Heart right ventricle (tissue), 16 donors: ENCODE data around the gene BACH1. TPM values are rescaled to one million over a fixed set of nuclear protein-coding genes. Genes with fewer than 3 reads are reported as not detected.

Source experiments
- ATAC-seq, 8 donors: fragments of 200-7000 bp; cut with Tn5 transposase; one replicate each; pipeline ENCODE4 v1.9.1; 2020; ENCODE audit warnings: mild to moderate bottlenecking in 8 of 8, moderate library complexity in 8 of 8, moderate number of reproducible peaks in 1 of 8
- DNase-seq, 2 donors: peaks; one replicate each; pipeline ENCODE4 v3.0.0-alpha.2; 2020
- H3K27ac ChIP-seq, 10 donors: fragments of 200-600 bp; sonication (generic) in 2 of 10; one replicate each; pipeline versions ENCODE4 v1.5.0 to v1.8.0; 2020 to 2022; ENCODE audit warnings: mild to moderate bottlenecking in 3 of 10
- H3K27me3 ChIP-seq, 7 donors: fragments of 200-600 bp; one replicate each; pipeline ENCODE4 v1.8.0; 2021 to 2022; ENCODE audit warnings: mild to moderate bottlenecking in 2 of 7
- H3K36me3 ChIP-seq, 9 donors: fragments of 200-600 bp; sonication (generic) in 1 of 9; one replicate each; pipeline versions ENCODE4 v1.5.0 to v1.8.0; 2020 to 2022; ENCODE audit warnings: mild to moderate bottlenecking in 2 of 9
- H3K4me1 ChIP-seq, 9 donors: fragments of 200-600 bp; sonication (generic) in 1 of 9; one replicate each; pipeline versions ENCODE4 v1.5.0 to v1.8.0; 2020 to 2022; ENCODE audit warnings: mild to moderate bottlenecking in 4 of 9
- H3K4me3 ChIP-seq, 10 donors: fragments of 200-600 bp; sonication (generic) in 2 of 10; one replicate each; pipeline versions ENCODE4 v1.5.0 to v1.8.0; 2020 to 2022; ENCODE audit warnings: mild to moderate bottlenecking in 7 of 10, moderate library complexity in 2 of 10
- H3K9me3 ChIP-seq, 11 donors: fragments of 200-600 bp in 10 of 11; sonication (generic) in 2 of 11; one replicate each; pipeline versions ENCODE4 v1.5.0 to v1.8.0; 2013 to 2022; ENCODE audit warnings: mild to moderate bottlenecking in 2 of 11, control low read depth in 1 of 11, moderate library complexity in 1 of 11
- WGBS, 2 donors: extraction: QIAGEN DNeasy Blood & Tissue Kit; methylation state at CpG; one replicate each; pipeline ENCODE4 v1.1.7; 2013; ENCODE audit warnings: inconsistent platforms in 1 of 2; 5-methylcytosine and 5-hydroxymethylcytosine counted together
- intact Hi-C, 10 donors: fragments of 100-400 bp; cut with DNase I; formaldehyde crosslinking; loops; one replicate each; pipeline versions ENCODE4 v1.11.1 to v1.14.2; 2022
- polyA plus RNA-seq, 2 donors: library from polyadenylated mRNA; stranded (reverse); fragments of 200-250 nt; gene quantifications; one replicate each; pipeline ENCODE4 v1.2.3, GENCODE V29; 2013
- total RNA-seq, 10 donors: library from RNA; stranded (reverse); fragmentation: NEBNext Ultra II Directional in 3 of 10; extraction: Animal tissue kit (Norgen Biotek cat#: 25700) in 3 of 10; gene quantifications; one replicate each; pipeline versions ENCODE4 v1.2.1 to v1.2.4, GENCODE V29; 2021 to 2023
- TF ChIP-seq, protein P1 (sequence below), 9 donors: fragments of 200-600 bp; sonication (generic) in 2 of 9; IDR thresholded peaks; one replicate each; pipeline versions ENCODE4 v1.5.0 to v1.8.0; 2021 to 2022; ENCODE audit warnings: antibody characterized with exemption in 9 of 9, mild to moderate bottlenecking in 5 of 9, moderate library complexity in 1 of 9
- donor health status: Arrhythmogenic right ventricular cardiomyopathy.
- donor health status: ischemic (EF 13 %, LVEDD 7.1; RV severe dilation, severe dysfunction).
- donor health status: healthy with polysubstance abuse.
- donor health status: DM: no; HTN: yes; CAD: no.
- donor health status: DM: no; HTN: no; CAD: no.
- donor health status: ischemic (EF 25% LVEDD 6.9; RV normal size, moderate dysfunction).
- donor health status: ischemic (EF 25% LVEDD 5.7; RV mildly dilated, moderate dysfunction).
- donor health status: healthy.
- donor health status: DM: yes; HTN: yes; CAD: no.
- donor health status: Ischemic cardiomyopathy.
- donor health status: ischemic (EF 35%, LVEDD 5.7; RV mildly dilated, moderate dysfunction).
- donor health status: nonischemic (EF 11% LVEDD 7.7; RV severe dilation, severe dysfunction).
- donor health status: DM: yes; HTN: yes; CAD: no.
- donor health status: PGD.
- donor health status: ischemic (EF 29% LVEDD 5.4; RV normal size, mild dysfunction).
- donor health status: nonischemic (EF 23%, LVEDD 6.1; RV moderate dilation, normal function).

BACH1 gene
- total and polyA plus RNA-seq, 12 donors = 2.7 to 78.7 (median 44.5) TPM

DNA sequence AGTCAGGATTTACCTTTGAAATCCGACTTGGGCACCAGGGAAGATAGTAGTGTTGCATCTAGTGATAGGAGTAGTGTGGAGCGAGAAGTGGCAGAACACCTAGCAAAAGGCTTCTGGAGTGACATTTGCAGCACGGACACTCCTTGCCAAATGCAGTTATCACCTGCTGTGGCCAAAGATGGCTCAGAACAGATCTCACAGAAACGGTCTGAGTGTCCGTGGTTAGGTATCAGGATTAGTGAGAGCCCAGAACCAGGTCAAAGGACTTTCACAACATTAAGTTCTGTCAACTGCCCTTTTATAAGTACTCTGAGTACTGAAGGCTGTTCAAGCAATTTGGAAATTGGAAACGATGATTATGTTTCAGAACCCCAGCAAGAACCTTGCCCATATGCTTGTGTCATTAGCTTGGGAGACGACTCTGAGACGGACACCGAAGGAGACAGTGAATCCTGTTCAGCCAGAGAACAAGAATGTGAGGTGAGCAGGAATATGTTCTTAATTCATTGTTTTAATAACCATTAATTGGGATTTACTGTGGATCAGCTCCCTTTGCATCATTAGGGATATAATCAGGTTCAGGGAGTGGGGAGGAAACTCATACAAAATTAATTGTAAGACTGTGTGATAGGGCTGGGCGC, 28.3 kb downstream of the BACH1 start:
- intact Hi-C loops = no loop called here
- DNase-seq (no peak), ATAC-seq (no peak)
- Histone ChIP-seq H3K27ac (no peak overlapping the region), H3K4me1 (peaks cover 0 to 28% (median 0%) of the 10 kb centered on the region in 9 donors), H3K27me3 (no peaks in the 10 kb centered on the region), H3K4me3 (no peak overlapping the region), H3K36me3 (peaks cover 0 to 92% (median 6%) of the 10 kb centered on the region in 9 donors), H3K9me3 (no peaks in the 10 kb centered on the region)
- TF ChIP-seq, protein P1, sequence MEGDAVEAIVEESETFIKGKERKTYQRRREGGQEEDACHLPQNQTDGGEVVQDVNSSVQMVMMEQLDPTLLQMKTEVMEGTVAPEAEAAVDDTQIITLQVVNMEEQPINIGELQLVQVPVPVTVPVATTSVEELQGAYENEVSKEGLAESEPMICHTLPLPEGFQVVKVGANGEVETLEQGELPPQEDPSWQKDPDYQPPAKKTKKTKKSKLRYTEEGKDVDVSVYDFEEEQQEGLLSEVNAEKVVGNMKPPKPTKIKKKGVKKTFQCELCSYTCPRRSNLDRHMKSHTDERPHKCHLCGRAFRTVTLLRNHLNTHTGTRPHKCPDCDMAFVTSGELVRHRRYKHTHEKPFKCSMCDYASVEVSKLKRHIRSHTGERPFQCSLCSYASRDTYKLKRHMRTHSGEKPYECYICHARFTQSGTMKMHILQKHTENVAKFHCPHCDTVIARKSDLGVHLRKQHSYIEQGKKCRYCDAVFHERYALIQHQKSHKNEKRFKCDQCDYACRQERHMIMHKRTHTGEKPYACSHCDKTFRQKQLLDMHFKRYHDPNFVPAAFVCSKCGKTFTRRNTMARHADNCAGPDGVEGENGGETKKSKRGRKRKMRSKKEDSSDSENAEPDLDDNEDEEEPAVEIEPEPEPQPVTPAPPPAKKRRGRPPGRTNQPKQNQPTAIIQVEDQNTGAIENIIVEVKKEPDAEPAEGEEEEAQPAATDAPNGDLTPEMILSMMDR (IDR thresholded peaks at IDR 0.05) = no peak
- WGBS, 2 donors = 87 to 88% methylated on average over 10 of the region's 10 CpGs

DNA sequence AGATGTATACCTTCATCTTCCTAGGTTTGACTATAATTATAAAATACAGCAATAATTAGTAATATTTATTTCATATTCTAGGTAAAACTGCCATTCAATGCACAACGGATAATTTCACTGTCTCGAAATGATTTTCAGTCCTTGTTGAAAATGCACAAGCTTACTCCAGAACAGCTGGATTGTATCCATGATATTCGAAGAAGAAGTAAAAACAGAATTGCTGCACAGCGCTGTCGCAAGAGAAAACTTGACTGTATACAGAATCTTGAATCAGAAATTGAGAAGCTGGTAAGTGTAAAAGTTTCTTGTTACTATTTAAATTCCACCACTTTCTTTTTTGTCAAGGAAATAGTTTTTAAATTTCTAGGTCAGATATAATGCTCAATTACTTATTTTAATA, 30.7 kb downstream of the BACH1 start:
- DNase-seq (no peak), ATAC-seq (no peak)
- H3K4me3 ChIP-seq = no peak overlapping the region
- no peaks in the 10 kb centered on the region for H3K9me3 ChIP-seq
- peaks cover 0 to 43% (median 14%) of the 10 kb centered on the region in 9 donors for H3K4me1 ChIP-seq
- peaks cover 0 to 86% (median 4%) of the 10 kb centered on the region in 9 donors for H3K36me3 ChIP-seq
- TF ChIP-seq, protein P1 (IDR thresholded peaks at IDR 0.05) = no peak
- intact Hi-C loops = no loop called here
- H3K27me3 ChIP-seq = no peaks in the 10 kb centered on the region
- 77 to 80% methylated on average over 5 of the region's 5 CpGs for WGBS, 2 donors
- no peak overlapping the region for H3K27ac ChIP-seq

DNA sequence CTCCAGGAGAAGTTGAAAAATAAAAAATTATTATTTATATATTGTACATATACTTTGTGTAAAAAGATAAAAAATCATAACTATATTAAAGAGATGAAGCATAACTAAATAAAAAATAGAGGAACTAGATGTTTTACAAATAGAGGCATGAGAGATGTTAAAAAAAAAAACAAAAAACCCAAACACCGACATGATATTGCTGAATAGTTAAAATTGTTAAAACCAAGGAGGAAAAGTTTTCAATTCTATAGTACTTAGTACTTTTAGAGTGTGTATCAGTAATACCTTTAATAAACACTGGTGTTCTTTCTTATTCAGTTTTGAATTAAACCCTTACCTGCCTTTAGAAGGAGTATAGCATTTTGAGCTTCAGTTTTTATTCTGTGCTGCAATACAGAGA, 32.1 kb downstream of the BACH1 start:
- H3K4me3 ChIP-seq = no peak overlapping the region
- no peak for ATAC-seq
- intact Hi-C loops = no loop called here
- no peaks in the 10 kb centered on the region for H3K27me3 ChIP-seq
- no peaks in the 10 kb centered on the region for H3K9me3 ChIP-seq
- H3K27ac ChIP-seq = no peak overlapping the region
- peaks cover 0 to 87% (median 4%) of the 10 kb centered on the region in 9 donors for H3K36me3 ChIP-seq
- peaks cover 0 to 57% (median 14%) of the 10 kb centered on the region in 9 donors for H3K4me1 ChIP-seq
- TF ChIP-seq, protein P1 (IDR thresholded peaks at IDR 0.05) = no peak
- WGBS, 2 donors = 88 to 94% methylated on average over 1 of the region's 1 CpG
- no peak for DNase-seq

DNA sequence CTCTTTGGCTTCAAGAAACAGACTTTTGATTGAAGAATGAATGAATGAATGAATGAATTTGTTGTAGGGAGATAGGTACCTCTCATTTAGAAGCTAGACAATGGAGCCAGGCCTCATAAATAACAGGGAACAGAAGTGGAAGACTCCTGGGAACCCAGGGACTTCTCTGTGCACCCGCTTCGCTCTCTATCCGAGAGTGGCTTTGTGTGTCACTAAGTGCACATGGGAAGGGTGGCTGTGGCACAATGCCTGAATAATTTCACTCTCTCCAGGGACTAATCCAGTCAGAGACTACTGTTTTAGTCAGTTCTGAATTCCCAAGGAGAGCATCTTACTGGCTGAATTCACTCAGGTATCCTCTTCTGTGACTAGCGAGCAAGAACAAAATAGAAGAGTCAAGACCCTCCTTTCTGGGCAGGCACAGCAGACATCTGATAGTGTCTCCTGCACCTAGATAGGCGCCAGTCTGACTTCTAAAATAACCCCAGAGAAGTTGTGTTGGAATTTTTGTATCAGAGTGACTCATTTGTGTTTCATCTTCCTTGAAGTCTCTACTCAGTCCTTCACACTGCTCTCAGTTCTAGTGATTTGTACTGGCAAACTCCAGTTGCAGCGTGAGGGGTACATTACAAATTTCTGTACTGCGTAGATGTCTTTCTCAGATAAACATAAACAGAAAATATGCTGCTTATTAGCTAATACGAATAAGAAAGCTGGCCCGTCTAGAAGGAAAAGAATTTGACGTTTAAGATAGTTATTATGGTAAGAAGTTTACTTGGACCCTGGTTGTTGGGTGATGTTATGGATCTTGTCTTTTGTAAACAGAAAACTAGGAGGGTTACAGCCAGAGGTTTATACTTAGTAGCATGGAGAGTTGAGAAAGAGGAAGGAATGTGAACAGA, 34.0 kb downstream of the BACH1 start:
- Histone ChIP-seq H3K4me1 (peaks cover 0 to 70% (median 14%) of the 10 kb centered on the region in 9 donors), H3K4me3 (no peak overlapping the region), H3K9me3 (no peaks in the 10 kb centered on the region), H3K27ac (peak overlapping the region in 2 of 10 donors; percentile 4 to 25), H3K27me3 (no peaks in the 10 kb centered on the region), H3K36me3 (peaks cover 0 to 79% (median 0%) of the 10 kb centered on the region in 9 donors)
- TF ChIP-seq, protein P1 (IDR thresholded peaks at IDR 0.05) = no peak
- DNase-seq = no peak
- 78 to 87% methylated on average over 10 of the region's 10 CpGs for WGBS, 2 donors
- ATAC-seq = peak in 6 of 8 donors; percentile 33 to 73 (median 57)
- intact Hi-C loops = no loop called here
